Esophagus squamous epithelium (tissue), 5 donors: ENCODE measurements around the gene ZNF532. TPM values are rescaled to one million over a fixed set of nuclear protein-coding genes. Genes with fewer than 3 reads are reported as not detected.

Source experiments
- DNase-seq: peaks from one replicate; lab custom pipeline; 2025; lab: John Stamatoyannopoulos, UW
- H3K27ac ChIP-seq, 4 donors: fragments of 200-600 bp; sonication (generic); one replicate each; pipeline ENCODE4 v1.5.1; 2016 to 2019; ENCODE audit warnings: mild to moderate bottlenecking in 1 of 4
- H3K27me3 ChIP-seq, 4 donors: fragments of 200-600 bp; sonication (generic); 1 replicate in 3 of 4; 2 replicates in 1 of 4; pipeline versions ENCODE4 v1.5.1 to v1.6.0; 2017 to 2021; ENCODE audit warnings: antibody characterized with exemption in 1 of 4
- H3K36me3 ChIP-seq, 3 donors: fragments of 200-600 bp; sonication (generic); one replicate each; pipeline ENCODE4 v1.5.1; 2016 to 2019
- H3K4me1 ChIP-seq, 3 donors: fragments of 200-600 bp; sonication (generic); one replicate each; pipeline ENCODE4 v1.5.1; 2017 to 2019
- H3K4me3 ChIP-seq, 4 donors: fragments of 200-600 bp; sonication (generic); 1 replicate in 3 of 4; 2 replicates in 1 of 4; pipeline ENCODE4 v1.5.1; 2016 to 2019; ENCODE audit warnings: mild to moderate bottlenecking in 2 of 4, moderate library complexity in 1 of 4
- H3K9me3 ChIP-seq, 3 donors: fragments of 200-600 bp; sonication (generic); one replicate each; pipeline ENCODE4 v1.5.1; 2016 to 2019
- POLR2A ChIP-seq, 4 donors: fragments of 450-650 bp; IDR thresholded peaks; one replicate each; pipeline ENCODE4 v1.6.1; 2017; ENCODE audit warnings: antibody characterized with exemption in 4 of 4, mild to moderate bottlenecking in 4 of 4, moderate library complexity in 3 of 4
- WGBS, 2 donors: methylation state at CpG; one replicate each; pipeline ENCODE4 v1.1.5; 2018; 5-methylcytosine and 5-hydroxymethylcytosine counted together
- intact Hi-C: fragments of 100-400 bp; cut with DNase I; formaldehyde crosslinking; loops from one replicate; pipeline ENCODE4 v1.15.0; 2022
- total RNA-seq, 4 donors: library from RNA; depleted of rRNA; stranded (reverse); fragments of >200 nt; gene quantifications; one replicate each; pipeline ENCODE4 v1.1.0, GENCODE V29; 2016
- TF ChIP-seq, protein P1 (sequence below), 6 experiments: fragments of 450-650 bp in 4 of 6; fragments of 200-600 bp in 2 of 6; sonication (generic) in 2 of 6; IDR thresholded peaks; one replicate each; pipeline ENCODE4 v1.5.1; 2016 to 2019; ENCODE audit warnings: antibody characterized with exemption in 6 of 6, mild to moderate bottlenecking in 4 of 6, moderate library complexity in 4 of 6
- donor health status: DM: yes; HTN: yes; CAD: no.

ZNF532 gene
- total RNA-seq, 4 donors from 2014 or later: 30.7 to 52.3 (median 32.6) TPM

DNA sequence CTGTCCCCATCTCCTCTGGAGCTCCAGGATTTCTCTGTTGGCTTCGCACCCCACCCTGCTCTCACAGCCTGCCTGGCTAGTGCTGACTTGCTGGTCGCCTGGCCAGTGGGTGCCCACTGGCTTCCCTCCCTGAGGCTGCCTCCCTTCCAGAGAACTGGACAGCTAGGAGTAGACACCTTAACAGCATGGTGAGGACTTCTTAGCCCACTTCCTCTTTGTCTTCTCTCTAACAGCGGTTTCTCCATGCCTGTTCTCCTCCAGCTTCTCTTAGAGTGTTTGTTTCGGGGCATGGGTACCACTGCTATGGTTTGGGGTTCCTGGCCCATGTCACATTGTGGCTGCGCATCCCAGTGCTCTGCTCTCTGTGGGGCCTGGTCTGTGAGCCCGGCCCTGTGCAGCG, 37.1 kb downstream of the ZNF532 start:
- Histone ChIP-seq H3K27ac (no peak overlapping the region), H3K9me3 (no peaks in the 10 kb centered on the region), H3K4me3 (no peak overlapping the region), H3K36me3 (peaks cover 0 to 74% (median 0%) of the 10 kb centered on the region in 3 donors), H3K27me3 (no peaks in the 10 kb centered on the region), H3K4me1 (peaks cover 0 to 13% (median 0%) of the 10 kb centered on the region in 3 donors)
- 95 to 100% methylated on average over 5 to 6 of the region's 7 CpGs for WGBS, 2 donors
- intact Hi-C loops: no loop called here
- no peak for DNase-seq
- no peak for TF ChIP-seq POLR2A (IDR thresholded peaks at IDR 0.05)
- TF ChIP-seq, protein P1, sequence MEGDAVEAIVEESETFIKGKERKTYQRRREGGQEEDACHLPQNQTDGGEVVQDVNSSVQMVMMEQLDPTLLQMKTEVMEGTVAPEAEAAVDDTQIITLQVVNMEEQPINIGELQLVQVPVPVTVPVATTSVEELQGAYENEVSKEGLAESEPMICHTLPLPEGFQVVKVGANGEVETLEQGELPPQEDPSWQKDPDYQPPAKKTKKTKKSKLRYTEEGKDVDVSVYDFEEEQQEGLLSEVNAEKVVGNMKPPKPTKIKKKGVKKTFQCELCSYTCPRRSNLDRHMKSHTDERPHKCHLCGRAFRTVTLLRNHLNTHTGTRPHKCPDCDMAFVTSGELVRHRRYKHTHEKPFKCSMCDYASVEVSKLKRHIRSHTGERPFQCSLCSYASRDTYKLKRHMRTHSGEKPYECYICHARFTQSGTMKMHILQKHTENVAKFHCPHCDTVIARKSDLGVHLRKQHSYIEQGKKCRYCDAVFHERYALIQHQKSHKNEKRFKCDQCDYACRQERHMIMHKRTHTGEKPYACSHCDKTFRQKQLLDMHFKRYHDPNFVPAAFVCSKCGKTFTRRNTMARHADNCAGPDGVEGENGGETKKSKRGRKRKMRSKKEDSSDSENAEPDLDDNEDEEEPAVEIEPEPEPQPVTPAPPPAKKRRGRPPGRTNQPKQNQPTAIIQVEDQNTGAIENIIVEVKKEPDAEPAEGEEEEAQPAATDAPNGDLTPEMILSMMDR (IDR thresholded peaks at IDR 0.05): no peak

DNA sequence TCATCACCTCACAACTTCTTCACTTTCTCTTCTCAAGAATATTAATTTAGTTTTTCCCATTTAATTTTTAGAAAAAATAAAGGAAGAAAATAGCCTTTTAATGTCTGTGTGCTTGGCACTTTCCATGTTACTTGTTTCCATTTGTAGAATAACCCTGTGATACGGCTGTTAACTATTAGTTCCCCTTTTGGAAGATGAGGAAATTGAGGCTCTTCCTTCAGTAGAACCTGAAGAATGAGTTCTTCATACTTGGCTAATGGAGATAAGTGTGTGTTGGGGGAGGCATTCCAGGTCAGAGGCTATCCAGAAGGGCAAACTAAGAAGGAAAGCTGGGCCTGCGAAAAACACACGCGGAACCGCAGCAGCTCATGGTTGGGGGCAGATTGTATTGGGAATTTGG, 38.3 kb downstream of the ZNF532 start:
- H3K4me1 ChIP-seq: peaks cover 0 to 10% (median 3%) of the 10 kb centered on the region in 3 donors
- peaks cover 0 to 68% (median 0%) of the 10 kb centered on the region in 3 donors for H3K36me3 ChIP-seq
- no peaks in the 10 kb centered on the region for H3K27me3 ChIP-seq
- intact Hi-C loops: no loop called here
- H3K27ac ChIP-seq: no peak overlapping the region
- no peak overlapping the region for H3K4me3 ChIP-seq
- 93% methylated on average over 5 of the region's 5 CpGs for WGBS, 2 donors
- DNase-seq: no peak
- H3K9me3 ChIP-seq: no peaks in the 10 kb centered on the region
- TF ChIP-seq POLR2A (IDR thresholded peaks at IDR 0.05): no peak
- TF ChIP-seq, protein P1 (IDR thresholded peaks at IDR 0.05): no peak

DNA sequence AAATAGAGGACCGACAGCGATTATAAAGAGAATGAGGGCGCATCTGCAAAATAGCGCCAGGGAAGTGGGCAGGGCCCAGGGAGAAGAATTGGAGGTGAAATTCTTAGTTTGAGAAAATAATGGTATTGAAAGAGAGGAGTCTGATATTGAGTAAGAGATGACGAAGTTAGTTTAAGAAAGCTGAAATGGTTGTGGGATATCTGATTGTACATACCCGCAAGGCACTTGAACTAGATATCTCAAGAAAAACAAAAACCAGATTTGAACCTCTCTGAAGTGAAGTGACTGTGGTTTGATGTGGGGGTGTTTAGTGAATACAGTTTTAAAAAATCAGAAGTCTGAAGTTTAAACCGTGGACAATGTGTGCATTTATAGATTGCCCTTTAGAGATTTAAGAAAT, 38.9 kb downstream of the ZNF532 start:
- Histone ChIP-seq H3K27me3 (no peaks in the 10 kb centered on the region), H3K36me3 (peaks cover 0 to 64% (median 0%) of the 10 kb centered on the region in 3 donors), H3K4me3 (no peak overlapping the region), H3K4me1 (peaks cover 0 to 10% (median 4%) of the 10 kb centered on the region in 3 donors), H3K9me3 (no peaks in the 10 kb centered on the region), H3K27ac (no peak overlapping the region)
- TF ChIP-seq, protein P1 (IDR thresholded peaks at IDR 0.05): no peak
- no peak for TF ChIP-seq POLR2A (IDR thresholded peaks at IDR 0.05)
- 93 to 94% methylated on average over 7 of the region's 7 CpGs for WGBS, 2 donors
- intact Hi-C loops: no loop called here
- DNase-seq: no peak

DNA sequence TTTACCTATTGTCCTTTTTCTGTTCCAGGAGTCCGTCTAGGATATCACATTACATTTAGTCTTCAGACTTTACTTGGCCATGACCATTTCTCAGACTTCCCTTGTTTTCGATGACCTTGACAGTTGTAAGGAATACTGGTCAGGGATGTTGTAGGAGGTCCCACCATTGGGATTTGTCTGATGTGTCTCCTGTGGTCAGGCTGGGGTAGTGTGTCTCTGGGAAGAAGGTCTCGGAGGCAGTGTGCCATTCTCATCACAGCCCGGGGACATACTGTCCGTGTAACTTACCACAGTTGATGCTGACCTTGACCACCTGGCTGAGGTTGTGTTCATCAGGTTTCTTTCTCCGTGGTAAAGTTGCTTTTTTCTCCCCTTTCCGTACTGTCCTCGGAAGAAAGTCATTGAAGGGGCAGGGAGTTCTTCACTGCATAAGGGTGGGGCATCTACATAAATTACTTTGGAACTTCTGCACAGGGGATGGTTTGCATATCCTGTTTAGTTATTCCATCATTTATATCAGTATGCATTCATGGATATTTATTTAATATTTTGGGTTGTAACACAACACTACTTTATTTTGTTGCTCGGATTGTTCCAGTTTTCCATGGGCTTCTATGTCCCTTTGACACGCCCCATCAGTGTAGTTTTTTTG, 41.2 kb downstream of the ZNF532 start:
- peaks cover 0 to 4% (median 3%) of the 10 kb centered on the region in 3 donors for H3K4me1 ChIP-seq
- H3K27ac ChIP-seq: no peak overlapping the region
- H3K9me3 ChIP-seq: no peaks in the 10 kb centered on the region
- intact Hi-C loops: no loop called here
- TF ChIP-seq, protein P1 (IDR thresholded peaks at IDR 0.05): no peak
- no peak for TF ChIP-seq POLR2A (IDR thresholded peaks at IDR 0.05)
- H3K4me3 ChIP-seq: no peak overlapping the region
- H3K36me3 ChIP-seq: peaks cover 0 to 53% (median 0%) of the 10 kb centered on the region in 3 donors
- H3K27me3 ChIP-seq: no peaks in the 10 kb centered on the region
- WGBS, 2 donors: 89 to 90% methylated on average over 10 of the region's 10 CpGs
- DNase-seq: no peak

DNA sequence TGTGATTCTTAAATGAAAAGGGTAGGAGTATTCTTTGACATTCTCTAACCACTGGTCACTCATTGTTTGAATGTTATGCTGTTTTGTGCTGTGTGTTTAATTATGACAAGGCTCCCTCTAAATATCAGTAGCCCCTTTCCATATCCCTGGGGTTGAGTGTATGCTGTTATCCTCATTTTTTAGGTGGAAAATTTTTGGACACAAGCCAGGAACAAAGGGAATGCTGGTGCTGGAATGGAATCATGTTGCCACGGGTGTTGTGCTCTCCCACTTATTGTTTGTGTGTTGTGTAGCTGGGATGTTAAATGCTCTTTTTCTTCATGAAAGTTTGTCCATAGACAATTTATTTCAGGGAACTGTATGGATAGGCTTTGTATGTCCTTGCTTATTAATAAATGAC, 43.3 kb downstream of the ZNF532 start:
- no peak for TF ChIP-seq POLR2A (IDR thresholded peaks at IDR 0.05)
- TF ChIP-seq, protein P1 (IDR thresholded peaks at IDR 0.05): no peak
- no peaks in the 10 kb centered on the region for H3K27me3 ChIP-seq
- no peaks in the 10 kb centered on the region for H3K9me3 ChIP-seq
- H3K27ac ChIP-seq: no peak overlapping the region
- no peak overlapping the region for H3K4me3 ChIP-seq
- H3K36me3 ChIP-seq: peaks cover 0 to 33% (median 0%) of the 10 kb centered on the region in 3 donors
- intact Hi-C loops: no loop called here
- no peak for DNase-seq
- H3K4me1 ChIP-seq: peaks cover 0 to 22% (median 14%) of the 10 kb centered on the region in 3 donors
- 57 to 78% methylated on average over 1 of the region's 1 CpG for WGBS, 2 donors
